Fibroblast of pulmonary artery (primary cell): ENCODE measurements around the gene IRF8.
A peak's percentile ranks its signal among the peaks of the same experiment; 100 is the strongest.

Source experiments
- DNase-seq: peaks from one replicate; pipeline ENCODE4 v3.0.0-alpha.2; 2010; ENCODE audit warnings: low read depth
- H3K4me3 ChIP-seq: replicated peaks from 2 replicates; pipeline ENCODE4 v1.5.1; 2011; ENCODE audit warnings: low read depth, mild to moderate bottlenecking, control low read depth, low read length, moderate library complexity
- CTCF ChIP-seq: IDR thresholded peaks from 2 replicates; pipeline ENCODE4 v1.5.1; 2011; ENCODE audit warnings: mild to moderate bottlenecking, control low read depth, low read length, inconsistent platforms; ENCODE audit errors: missing control alignments

The IRF8 gene

GRCh38 chr16:85908889-85909589, 10.1 kb downstream of the IRF8 start:
- DNase-seq, result no peak
- H3K4me3 ChIP-seq, result no peak overlapping the region
- TF ChIP-seq CTCF, result no peak

DNA sequence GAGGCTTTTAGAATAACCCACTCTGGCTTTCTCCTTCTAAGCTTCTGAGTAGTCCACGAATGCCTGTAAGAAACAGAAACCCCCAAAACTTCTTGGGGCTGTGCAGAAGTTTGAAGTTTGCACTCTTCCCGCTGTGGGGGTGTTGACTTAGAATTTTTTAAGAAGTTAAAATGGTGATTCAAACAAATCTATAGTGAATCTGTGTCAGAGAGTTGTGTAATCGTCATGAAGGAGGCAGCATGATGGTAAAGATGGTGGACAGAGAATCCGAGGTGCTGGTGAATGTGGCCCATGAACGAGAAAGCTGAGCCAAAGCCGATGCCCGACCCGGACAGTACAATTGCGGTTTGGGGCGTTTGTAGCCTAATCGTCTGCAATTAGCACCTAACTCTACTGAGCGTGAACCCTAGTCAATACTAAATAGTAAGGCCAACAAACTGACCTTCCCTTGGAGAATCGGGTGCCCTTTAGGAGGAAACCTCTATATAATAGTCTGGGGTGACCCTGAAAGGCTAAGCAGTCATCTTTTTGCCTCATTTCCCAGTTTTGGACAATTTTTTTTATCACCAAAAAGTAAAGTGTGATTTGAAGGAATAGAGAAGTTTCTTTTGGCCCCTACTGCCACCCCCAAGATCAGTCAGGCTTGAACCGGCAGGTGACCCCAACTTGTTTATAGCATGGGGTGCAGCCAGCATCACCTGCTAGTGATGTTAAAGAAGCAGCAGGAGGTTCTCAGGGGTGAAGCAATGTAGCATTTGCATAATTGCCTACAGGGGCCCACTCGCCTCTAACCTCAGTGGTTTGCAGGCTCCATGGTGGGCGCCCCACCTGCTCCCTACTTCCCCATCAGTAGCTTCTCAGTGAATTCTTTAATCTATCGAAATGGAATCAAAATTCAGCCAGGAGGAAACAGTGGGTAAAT, 11.2 kb downstream of the IRF8 start:
- no peak for TF ChIP-seq CTCF
- DNase-seq, result no peak
- H3K4me3 ChIP-seq, result no peak overlapping the region

GRCh38 chr16:85910854-85911247, 11.9 kb downstream of the IRF8 start:
- no peak for TF ChIP-seq CTCF
- DNase-seq, result no peak

GRCh38 chr16:85911251-85911930, 12.4 kb downstream of the IRF8 start:
- H3K4me3 ChIP-seq, result no peak overlapping the region
- DNase-seq, result no peak
- TF ChIP-seq CTCF, result no peak

More at GRCh38 chr16:85910854-85911247, 11.9 kb downstream of the IRF8 start:
- H3K4me3 ChIP-seq, result no peak overlapping the region

DNA sequence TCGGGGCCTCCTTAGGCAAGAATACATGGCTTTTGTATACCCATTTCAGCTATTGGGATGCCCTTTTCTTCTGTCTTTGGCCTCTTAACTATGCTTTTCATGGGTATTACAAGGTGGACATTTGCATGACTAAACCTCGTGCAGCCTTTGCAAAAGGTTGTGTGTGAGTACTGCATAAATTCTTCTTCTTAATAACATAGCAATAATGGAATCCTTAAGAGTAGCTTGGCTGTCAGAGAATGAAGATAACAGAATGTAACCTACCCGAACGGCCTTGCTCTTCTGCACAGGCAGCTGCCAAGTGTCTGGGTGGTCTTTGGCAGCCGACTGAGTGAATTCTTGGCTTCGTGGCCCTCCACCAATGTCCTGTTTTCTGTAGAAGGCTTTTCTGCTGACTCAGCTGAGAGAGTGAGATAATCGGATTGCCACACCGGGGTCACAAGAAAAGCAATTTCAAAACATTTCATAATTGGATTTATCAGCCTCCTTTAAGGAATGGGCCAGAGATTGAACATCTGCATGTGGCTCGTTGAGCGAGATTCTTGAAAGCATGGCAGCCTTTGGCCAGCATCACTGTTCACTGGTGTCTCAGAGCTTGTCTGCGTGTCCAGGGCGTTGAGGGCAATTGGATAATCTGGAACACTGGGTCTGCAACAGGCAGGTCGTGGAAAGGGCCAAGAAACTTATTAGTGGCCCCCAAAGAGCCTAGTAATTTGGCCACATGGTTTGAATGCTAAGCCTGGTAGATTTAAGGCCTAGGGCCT, 13.4 kb downstream of the IRF8 start:
- no peak for TF ChIP-seq CTCF
- no peak overlapping the region for H3K4me3 ChIP-seq
- DNase-seq, result peak; percentile 95

- H3K4me3 ChIP-seq, result no peak overlapping the region
- DNase-seq, result no peak
Measured at GRCh38 chr16:85913141-85913601, 14.2 kb downstream of the IRF8 start.

More at GRCh38 chr16:85913141-85913601, 14.2 kb downstream of the IRF8 start:
- TF ChIP-seq CTCF, result no peak
